Stimulated activated CD4-positive, alpha-beta T cell treated with anti-CD3 and anti-CD28 coated beads, Interleukin-4, amount 100 ng/mL, for 48 hours (primary cell): ENCODE data around the gene VPS9D1.

Source experiments
- DNase-seq, 2 donors: peaks; one replicate each; pipeline ENCODE4 v3.0.0-alpha.2; 2020; ENCODE audit warnings: low read depth in 2 of 2

The VPS9D1 gene

DNA sequence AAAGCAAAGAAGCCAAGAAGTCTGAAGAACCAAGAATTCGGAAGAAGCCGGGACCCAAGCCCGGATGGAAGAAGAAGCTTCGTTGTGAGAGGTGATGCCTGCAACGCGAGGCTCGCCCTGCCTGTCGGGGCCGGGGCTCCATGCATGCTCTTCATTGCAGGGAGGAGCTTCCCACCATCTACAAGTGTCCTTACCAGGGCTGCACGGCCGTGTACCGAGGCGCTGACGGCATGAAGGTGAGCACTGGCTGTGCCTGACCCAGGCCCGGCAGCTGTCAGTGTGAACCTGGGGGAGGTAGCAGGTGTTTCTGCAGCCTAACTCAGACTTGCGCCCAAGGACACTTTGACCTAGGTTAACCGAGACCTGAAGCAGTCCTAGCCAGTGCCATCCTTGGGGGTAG, 12.6 kb upstream of the VPS9D1 start:
- no peak for DNase-seq

DNA sequence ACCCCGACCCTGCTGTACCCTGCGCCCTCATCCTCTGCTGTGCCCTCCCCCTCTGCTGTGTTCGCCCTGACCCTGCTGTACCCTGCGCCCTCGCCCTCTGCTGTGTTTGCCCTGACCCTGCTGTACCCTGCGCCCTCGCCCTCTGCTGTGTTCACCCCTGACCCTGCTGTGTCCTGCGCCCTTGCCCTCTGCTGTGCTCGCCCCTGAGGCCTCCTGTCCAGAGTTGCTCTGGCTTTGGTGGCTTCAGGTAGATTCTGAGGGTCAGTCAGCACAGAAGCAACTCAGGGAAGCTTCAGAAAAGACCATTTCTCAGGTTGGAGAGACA, 12.2 kb upstream of the VPS9D1 start:
- no peak for DNase-seq

DNA sequence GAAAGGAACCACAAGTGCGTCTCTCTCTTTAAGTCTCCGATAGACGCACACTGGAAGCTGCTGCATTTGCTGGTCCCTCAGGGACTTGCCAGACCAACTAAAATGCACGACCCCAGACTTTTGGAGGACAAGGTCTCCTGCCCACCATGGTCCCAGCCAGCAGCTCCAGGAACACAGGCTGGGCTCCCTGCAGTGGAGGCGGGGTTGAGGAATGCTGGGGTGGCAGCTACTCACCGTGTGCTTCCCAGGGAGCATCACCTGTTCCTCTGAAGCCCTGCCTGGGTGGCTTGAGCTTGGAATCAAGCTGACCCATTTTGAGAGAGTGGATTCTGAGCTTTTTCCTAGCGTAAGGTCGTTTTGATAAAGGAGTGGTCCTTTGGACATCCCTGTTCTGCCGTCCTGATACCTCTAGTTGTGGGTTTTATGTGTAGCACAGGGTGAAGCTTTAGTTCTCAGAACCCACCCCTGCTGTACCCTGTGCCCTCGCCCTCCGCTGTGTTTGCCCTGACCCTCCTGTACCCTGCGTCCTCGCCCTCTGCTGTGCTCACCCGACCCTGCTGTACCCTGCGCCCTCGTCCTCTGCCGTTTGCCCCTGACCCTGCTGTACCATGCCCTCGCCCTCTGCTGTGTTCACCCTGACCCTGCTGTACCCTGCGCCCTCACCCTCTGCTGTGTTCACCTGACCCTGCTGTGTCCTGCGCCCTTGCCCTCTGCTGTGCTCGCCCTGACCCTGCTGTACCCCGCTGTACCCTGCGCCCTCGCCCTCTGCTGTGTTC, 11.6 kb upstream of the VPS9D1 start:
- no peak for DNase-seq

DNA sequence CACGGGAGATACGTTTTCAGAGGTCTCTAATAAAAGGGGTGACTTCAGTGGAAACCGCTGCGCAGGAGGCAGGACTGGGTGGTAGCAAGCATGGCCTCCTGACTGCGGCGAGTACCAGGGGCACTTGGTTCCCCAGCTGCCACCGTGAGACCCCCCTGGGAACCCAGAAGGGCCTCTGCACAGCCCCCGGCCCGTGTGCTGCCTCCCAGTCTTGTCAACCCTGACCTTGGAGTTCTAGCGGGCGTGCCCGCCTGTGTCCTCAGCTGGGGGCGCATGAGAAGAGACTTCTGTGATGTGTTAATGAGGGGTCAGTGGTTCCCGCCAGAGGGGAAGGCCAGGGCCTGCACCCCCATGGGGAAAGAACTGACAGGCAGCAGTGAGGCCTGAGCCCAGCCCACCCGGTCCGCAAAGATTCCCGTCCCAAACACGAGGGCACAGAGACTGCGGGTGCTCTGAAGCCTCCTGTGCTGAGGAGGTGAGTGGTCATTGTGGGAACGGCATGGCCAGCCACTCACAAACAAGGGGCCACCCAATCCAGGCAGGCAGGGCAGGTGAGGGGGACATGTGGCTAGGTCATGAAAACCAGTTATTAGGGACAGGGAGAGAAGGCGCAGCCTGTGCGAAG, 10.0 kb upstream of the VPS9D1 start:
- no peak for DNase-seq

DNA sequence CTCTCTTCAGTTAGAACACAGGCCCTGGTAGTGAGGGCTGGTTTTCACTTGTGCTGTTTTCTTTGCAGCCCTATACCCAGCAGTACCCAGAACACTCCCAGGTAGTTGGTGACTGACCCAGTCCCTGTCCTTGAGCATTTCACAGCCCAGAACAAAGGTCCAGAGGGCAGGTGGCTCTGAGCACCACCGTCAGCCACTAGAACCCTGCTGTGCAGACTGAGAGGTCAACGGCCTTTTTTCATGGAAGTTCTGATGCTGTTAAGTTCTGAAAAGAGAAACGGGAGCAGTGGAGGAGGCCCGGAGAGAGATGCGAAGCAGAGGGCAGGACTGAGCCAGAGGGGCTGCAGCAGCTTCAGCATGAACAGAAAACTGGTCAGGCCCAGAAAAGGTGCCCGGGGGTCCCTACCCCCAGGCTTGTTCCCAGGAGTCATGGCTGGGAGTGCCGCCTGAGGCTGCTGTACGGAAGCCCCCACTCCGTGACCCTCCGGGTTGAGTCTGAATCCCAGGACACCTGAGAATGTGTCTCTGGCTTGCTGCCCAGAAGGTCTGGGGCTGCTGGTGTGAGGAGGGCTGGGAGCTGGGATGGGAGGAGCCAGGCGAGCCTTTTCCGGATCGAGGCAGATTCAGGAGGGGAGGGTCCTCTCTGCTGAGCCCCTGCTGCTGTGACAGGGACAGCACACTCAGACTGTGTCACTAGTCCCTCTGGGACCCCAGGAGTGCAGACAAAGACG, 9.3 kb upstream of the VPS9D1 start:
- no peak for DNase-seq

DNA sequence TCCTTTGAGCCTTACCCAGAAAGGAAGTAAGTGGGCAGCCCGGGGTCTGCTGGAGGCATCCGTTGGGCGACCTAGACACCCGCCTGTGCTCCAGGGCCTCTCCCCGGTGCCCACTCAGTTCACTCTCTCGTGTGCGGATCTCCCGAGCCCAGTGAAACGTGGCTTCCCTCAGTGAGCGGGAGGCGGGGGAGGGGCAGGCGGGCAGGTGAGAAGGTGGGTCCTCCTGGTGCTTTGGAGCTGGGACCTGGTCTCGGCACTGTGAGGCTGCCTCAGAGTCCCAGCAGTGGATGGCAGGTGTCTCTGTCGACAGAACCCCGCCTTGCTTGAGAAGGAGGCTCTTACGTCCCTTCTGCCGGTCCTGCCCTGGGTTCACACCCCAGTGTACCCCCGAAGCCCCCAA, 8.6 kb upstream of the VPS9D1 start:
- no peak for DNase-seq

DNA sequence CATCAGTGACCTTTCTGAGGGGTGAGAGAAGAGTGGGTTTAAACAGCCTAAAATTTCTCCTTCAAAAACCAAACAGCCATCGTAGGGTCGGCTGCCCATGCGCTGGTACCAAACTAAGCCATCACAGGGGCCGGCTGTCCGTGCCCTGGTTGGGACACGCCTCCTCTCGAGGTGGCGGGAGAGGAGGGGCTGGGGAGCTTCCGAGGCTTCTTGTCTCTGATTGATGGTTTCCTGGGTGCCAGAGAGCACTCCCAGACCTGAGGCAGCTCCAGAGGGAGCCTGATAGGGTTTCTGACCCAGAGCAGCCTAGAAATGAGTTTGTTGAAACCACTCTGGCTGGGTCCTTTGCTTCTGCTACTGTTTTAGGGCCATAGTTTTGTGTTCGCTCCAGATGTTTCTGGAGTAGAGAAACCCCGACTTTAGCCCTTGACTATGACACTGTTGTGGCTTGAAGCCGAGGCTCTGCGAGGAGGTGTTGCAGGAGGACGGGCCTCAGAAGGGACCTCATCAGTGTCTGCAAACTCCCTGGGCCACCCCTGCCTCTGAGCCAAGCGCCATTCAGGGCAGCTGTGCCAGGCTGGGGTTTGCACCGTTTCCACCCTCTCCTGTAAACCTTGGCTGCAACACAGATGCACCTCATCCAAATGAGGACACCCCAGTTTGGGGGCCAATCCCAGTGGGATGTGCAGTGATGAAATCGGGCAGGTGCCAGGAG, 6.9 kb upstream of the VPS9D1 start:
- no peak for DNase-seq

DNA sequence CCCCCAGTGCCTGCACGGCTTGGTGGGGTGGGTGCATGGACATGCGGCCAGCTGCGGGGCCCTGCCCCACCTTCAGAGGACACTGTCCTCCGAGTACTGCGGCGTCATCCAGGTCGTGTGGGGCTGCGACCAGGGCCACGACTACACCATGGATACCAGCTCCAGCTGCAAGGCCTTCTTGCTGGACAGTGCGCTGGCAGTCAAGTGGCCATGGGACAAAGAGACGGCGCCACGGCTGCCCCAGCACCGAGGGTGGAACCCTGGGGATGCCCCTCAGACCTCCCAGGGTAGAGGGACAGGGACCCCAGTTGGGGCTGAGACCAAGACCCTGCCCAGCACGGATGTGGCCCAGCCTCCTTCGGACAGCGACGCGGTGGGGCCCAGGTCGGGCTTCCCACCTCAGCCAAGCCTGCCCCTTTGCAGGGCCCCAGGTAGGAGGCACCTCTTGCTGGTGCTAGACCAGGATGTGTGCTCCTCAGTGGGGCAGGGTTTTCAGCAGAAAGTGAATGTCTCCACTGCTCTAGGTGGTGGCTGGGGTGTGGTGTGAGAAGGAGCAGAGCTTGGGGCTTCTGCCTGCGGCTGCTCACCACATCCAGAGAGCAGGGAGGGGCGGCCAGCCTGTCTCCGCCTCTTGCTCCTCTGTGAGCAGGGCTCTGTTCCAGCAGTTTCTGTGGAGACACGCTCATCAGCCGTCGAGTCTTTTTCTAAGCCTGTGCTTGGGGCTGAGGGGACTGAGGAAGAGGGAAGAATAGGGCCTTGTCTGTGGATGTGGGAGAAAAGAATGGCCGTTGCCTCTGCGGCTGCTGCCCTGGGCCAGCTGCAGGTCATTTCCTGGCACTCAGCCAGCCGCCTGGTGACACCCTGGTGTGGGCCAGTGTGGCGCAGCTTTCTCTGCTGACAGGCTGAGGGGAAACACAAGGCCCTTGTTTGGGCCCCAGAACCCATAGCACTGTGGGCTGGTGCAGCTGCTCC, 2.9 kb upstream of the VPS9D1 start:
- DNase-seq = peak; percentile 45 to 58

DNA sequence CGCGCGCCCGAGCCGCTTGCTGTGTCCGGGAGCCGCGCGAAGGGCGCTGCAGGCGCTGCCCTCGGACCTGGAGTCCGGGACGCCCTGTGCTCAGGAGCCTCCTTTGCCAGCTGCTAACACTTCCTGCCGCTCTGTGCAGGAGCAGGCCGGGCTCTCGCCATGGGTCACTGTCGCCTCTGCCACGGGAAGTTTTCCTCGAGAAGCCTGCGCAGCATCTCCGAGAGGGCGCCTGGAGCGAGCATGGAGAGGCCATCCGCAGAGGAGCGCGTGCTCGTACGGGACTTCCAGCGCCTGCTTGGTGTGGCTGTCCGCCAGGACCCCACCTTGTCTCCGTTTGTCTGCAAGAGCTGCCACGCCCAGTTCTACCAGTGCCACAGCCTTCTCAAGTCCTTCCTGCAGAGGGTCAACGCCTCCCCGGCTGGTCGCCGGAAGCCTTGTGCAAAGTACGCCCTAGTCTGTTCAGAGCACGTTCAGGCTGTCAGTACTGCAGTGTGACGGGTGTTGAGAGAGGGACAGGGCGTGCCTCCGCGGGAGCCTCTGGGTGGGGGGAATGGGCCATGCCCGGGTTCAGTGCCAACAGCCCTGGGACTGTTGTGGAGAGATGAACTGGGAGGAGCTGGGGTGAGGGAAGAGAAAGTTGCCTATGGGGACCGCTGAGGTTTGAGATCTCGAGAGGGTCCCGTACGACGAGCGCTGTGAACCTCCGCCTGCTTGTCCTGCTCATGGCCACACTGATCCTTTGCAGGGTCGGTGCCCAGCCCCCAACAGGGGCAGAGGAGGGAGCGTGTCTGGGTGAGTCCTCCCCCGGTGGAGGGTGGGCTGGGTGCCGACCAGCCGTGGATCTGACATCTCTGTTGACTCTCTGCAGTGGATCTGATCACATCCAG, 1.9 kb upstream of the VPS9D1 start:
- peak; percentile 57 to 58 for DNase-seq

DNA sequence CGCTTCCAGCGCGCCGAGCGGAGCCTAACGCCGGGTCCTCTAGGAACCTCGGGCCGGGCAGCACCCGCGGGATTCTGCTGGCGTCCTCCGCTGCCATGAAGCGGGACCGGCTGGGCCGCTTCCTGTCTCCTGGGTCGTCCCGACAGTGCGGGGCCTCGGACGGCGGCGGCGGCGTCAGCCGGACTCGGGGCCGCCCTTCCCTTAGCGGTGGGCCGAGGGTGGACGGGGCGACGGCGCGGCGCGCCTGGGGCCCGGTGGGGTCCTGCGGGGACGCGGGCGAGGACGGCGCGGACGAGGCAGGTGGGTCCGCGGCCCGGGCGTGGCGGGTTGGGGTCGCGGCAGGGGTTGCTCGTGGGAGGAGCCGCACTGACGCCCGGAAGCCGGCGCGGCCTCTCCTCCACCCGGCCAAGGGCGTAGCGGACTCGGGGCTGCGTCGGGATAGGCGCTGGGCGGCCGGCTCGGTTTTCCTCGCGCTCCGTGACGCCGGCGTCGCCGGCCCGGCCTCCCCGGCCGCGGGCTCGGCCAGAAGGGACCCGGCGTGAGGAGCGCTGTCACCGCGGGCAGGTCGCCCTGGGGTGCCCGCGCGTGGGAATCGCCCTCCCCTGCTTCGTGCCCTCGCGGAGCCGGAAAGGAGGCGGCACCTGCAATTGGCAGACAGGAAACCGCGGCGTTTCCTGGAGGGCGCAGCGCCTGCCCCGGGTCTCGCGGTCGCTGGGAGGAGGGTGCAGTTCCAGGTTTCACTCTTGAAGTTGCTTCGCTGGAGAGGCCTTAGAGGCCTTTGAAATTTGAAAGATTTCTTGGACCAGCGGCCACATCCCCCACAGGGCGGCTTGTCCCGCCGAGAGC, 1.1 kb upstream of the VPS9D1 start:
- DNase-seq = peak; percentile 66 to 72

DNA sequence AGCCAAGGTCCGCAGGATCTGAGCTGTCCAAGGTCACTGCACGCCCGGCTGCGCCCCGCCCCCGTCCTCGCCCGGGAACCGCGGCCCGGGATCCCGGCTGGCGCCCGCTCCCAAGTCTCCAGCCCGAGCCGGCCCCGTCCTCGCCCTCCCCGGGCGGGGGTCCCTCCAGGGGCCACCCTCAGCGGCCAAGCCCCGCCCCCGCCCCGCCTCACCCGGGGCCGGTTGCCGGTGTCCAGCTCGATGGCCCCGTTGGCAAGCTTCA, 216 bp downstream of the VPS9D1 start:
- DNase-seq = peak in 1 of 2 donors; percentile 10

DNA sequence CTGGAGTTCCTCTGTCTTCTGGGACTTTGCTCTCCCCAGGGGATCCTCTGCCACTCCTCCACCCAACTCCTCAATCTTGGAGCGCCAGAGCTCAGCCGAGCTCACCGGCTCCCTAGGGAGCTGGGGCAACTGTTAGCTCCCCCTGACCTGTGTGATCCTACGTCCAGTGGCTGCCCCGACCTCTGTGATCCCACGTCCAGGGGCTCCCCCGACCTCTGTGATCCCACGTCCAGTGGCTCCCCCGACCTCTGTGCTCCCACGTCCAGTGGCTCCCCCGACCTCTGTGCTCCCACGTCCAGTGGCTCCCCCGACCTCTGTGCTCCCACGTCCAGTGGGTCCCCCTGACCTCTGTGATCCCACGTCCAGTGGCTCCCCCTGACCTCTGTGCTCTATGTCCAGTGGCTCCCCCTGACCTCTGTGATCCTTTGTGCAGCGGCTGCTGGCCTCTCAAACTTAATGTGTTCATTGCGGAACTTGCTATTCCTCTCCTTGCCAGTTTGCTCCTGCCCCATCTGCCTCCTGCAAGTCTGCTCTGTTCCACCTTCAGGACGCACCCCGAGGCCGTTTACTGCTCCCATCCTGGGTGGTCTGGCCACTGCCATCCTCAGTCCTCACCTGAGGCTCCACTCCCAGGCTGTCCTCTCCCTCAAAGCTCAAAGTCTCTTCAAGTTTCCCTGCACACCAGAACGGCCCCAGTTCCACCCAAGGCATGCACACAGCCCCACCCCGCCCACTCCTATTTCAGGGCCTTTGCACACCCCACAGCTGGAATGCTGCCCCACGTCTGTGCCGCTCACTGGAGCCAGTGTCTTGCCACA, 2.8 kb downstream of the VPS9D1 start:
- no peak for DNase-seq

DNA sequence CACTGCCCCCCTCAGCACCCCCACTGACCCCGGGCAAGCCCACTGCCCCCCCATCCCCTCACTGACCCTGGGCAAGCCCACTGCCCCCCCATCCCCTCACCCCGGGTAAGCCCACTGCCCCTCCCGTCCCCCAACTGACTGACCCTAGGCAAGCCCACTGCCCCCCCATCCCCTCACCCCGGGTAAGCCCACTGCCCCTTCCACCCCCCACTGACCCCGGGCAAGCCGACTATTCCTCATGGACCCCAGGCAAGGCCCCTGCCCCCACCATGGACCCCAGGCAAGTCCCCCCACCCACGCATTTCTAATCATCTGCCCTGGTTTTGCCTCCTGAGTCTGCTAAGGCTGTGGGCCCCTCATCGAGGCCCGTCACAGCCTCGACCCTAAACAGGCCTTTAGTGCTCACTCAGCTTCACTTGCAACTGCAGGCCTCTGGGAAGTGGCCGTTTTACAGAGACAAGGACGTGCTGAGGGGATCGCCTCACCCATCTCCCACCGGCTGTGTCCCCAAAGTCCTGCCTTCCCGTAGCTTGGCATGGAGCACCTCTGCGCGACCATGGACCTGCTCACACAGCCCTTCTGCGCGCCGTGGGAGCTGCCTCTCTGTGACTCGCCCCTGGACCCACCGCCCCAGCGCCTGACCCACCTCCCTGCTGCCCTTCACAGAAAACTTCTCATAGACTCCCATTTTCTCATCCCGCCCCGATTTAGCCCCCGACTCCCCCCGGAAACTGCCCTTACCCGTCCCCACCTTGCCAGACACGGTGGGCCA, 3.6 kb downstream of the VPS9D1 start:
- DNase-seq = no peak

DNA sequence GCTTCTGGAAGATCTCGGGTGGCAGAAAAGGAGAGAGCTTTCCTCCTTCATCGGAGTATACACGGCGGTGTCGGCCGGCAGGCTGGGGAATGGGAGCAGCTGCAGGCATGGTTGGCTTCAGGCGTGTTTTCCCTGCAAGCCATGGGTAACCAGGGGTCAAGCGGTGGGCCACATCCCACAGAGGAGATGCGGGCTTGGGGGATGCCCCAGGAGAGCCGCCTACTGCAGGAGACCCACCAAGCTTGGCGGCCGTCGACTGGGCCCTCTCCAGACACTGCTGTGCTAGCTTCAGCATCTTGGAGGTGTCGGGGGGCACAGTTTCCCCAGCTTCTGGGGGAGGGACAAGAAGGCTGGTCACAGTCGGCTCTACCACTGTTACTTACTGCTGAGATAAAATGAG, 4.2 kb downstream of the VPS9D1 start:
- DNase-seq = no peak

DNA sequence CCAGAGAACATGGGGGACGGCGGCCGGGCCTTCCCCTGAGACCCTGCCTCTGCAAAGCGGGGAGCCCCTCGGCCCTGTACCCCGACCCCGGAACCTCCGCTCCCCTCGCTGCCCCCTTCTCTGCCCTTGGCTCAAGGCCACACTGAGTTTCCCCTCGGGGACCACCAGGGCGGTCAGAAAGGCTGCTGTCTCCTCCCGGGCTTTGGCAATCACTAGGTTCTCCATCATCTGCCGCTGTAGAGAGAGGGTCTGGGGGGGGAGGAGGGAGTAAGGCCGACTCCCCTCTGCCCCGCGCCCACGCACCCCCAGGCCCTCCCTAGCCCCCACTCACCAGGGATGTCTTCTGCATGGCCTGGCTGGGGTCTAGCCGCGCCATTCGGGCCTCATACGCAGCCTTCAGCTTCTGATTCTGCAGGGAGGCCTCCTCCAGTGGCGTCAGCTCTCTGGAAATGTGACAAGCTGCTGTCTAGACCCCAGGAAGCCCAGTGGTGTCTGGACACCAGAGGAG, 8.4 kb downstream of the VPS9D1 start:
- DNase-seq = no peak

DNA sequence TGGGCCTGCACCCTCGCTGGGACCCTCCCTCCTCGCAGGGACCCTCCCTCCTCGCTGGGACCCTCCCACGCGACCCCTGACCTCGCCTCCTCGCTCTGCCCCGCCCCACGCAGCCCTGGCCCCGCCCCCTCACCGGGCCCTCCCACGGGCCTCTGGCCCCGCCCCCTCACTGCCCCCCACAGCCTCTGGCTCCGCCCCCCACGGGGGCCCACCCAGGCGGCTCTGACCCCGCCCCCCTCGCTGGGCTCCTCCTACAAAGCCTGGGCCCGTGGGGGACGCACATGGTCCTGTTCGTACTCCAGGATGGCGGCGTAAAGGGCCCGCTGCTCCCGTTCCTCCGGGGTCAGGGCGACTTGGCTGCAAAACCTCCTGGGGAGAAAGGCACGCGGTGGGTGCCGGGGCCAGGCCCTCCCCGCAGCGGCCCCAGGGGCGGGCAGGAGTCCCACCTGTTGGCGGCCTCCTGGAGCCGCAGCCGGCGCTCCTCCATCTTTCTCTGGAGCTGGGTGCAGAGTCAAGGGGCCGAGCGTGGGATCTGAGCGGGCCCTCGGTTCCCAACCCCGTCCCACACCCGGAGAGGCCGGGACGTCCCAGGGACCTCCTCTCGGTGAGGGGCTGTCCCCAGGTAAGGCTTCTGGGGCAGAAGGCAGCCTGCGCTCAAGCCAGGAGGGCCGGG, 9.0 kb downstream of the VPS9D1 start:
- peak; percentile 69 to 74 for DNase-seq
